Hematopoietic multipotent progenitor cell treated with erythropoietin and hydrocortisone succinate and interleukin-3 and kit ligand, for 8 days (in vitro differentiated cells): ENCODE results near the gene DCST1.

Experiments
- DNase-seq: peaks from one replicate; pipeline ENCODE4 v3.0.0-alpha.2; 2015

The DCST1 gene

DNA sequence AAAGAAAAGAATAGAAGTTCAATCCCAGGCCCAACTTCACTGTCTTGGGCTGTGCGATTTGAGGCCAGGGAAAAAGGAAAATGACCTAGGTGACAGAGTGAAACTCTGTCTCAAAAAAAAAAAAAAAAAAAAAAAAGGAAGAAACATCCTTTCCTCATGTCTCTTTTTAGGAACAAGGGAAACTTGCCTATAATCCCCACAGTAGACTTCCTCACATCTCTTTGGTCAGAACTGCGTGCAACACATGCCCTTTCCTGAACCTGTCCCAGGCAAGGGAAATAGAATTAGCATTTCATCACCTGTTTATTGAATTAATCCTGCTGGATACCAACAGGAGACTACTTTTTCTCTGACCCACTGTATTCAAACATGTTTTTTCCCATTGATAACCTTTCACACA lies 2.3 kb downstream of the DCST1 start:
- no peak for DNase-seq

DNA sequence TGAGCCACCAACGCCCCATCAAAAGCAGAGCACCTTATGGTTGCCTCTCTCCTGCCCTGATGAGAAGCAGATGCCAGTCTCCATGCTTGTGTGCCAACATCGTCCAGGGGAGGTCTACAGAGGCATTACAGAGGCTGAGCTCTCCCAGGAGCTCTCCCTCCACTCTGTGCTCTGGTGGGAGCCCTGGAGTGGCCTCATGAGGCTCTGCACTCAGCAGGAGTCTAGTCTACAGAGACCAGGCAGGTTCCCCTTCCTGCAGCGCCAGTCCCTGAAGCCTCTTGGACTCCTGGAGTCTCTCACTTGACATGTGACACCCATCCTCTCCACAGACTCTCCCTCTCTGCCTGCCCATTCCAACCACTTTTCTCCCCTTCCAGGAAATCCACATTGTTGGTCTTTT lies 3.4 kb downstream of the DCST1 start:
- no peak for DNase-seq

DNA sequence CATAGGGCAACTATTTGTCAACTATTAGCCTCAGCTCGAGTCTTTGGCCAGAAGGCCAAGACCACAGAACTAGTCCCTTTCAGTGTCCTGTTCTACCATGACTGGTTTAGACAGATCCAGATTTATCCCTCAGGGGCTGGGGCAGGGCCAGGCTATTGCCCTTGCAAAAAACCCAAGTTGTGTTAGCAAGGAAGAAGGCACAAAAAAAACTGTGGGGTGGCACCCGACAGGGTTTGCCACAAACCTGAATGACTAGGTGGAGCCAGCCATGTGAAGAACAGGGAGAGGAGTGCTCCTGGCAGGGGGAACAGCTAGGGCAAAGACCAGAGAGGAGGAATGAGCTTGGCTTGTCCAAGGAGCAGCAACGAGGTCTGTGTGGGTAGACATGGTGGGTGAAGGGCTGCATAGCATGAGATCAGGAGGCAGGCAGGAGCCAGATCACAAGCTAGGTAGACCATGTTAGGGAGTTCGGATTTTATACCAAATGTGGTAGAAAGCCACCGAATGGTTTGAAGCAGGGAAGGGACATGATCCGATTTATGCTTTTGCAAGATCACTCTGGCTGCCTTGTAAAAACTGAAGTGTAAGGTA lies 4.3 kb downstream of the DCST1 start:
- no peak for DNase-seq

DNA sequence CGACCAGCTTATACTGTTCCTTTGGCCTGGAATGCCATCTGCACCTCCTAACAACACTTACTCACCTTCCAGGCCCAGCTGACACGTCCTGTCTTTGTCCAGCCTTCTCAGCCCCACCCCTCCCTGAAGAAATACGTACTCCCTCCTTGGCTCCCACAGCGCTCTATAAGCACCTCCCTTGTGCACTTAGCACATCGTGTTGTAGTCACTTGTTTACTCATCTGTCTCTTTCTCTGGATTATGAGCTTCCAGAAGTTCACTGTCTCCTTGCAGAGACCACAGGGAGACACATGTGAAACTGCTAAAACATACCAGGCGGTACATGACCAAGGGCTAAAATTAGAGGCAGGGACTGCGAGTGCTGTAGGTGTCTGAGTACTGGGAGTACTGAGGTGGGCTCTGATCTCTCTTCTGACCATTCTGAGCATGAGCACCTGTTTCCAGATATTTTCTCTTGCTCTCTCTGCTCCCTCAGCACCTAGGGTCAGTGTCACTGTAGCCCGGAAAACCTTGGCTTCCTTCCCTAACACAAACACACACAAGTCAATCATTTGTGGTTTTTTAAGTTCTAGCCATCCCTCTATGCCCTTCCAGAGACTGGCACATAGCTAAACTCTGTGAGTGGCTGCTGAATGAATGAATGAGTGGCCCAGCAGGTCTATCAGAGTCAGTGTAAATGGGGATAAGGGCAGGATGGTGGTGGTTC lies 5.1 kb downstream of the DCST1 start:
- no peak for DNase-seq

DNA sequence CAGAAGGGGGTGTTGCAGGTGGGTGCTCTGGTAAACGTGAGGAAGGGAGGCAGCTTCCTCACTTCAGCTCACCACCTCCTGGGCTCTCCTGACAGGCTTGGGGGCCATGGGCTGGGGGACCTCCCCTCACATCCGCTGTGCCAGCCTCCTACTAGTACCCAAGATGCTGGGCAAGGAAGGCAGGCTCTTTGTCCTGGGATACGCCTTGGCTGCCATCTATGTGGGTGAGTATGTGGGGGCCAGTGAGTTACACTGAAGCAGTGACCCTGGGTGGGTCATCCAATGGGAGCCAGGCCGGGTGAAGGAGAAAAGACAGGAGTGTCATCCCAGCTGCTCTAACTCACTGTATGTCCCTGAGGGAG lies 5.7 kb downstream of the DCST1 start:
- no peak for DNase-seq

DNA sequence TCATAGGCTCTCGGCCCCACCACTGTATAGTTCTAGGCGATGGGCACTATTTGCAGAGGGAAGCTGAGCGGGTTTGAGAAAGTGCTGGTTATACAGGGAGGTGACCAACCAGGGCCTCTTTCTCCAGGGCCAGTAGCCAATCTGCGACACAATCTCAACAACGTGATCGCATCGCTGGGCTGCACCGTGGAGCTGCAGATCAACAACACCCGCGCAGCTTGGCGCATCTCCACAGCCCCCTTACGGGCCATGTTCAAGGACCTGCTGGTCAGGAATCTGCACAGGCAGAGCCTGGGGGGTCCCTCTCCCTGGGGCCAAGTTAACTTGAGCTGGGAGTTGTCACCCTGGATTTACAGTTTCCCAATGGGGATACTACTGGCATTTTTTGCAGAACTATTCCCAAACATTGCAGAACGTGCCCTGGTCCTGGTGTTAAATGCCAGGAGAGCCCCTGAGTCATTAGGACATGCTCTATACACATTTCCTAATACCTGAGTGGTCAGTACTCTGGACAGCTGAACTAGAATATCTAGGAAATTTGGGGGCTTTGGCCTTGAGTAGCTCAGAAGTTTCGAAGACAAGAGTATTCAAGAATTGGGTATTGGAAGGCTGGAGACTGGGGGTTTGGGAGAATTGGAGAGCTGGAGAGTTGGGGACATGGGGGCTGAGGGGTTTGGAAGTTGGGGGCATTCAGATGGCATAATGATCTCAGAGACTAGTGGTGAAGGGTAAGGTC lies 6.9 kb downstream of the DCST1 start:
- no peak for DNase-seq

DNA sequence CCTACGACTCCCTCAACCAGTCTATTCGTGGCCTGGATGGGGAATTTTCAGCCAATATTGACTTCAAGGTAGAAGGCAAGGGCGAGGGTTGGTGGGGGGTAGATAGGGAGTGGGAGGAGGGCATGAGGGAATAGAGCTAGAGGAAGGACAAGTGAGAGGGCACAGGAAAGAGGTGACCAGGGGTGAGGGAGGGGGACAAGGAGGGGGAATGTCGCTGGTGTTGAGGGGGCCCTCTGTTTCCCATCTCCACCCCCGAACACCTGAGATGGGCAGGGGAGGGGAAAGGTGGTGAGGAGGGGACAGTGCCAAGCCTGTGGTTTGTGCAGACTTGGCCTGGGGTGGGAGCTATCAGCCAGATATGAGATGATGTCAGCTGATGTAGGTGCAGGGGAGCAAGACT lies 9.2 kb downstream of the DCST1 start:
- no peak for DNase-seq

DNA sequence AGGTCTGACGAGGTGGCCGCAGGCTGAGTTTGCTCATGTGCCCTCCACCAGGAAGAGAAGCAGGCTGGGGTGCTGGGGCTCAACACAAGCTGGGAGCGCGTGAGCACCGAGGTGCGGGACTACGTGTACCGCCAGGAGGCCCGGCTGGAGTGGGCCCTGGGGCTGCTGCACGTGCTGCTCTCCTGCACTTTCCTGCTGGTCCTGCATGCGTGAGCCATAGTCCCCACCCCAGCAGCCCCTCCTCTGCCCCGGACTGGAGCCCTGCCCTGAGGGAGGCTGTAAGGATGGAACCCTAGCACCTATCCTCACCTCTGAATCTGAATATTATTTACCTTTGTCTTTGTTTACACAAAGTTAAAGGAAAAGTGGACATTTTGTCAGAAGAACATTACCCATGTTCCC lies 9.7 kb downstream of the DCST1 start:
- no peak for DNase-seq

DNA sequence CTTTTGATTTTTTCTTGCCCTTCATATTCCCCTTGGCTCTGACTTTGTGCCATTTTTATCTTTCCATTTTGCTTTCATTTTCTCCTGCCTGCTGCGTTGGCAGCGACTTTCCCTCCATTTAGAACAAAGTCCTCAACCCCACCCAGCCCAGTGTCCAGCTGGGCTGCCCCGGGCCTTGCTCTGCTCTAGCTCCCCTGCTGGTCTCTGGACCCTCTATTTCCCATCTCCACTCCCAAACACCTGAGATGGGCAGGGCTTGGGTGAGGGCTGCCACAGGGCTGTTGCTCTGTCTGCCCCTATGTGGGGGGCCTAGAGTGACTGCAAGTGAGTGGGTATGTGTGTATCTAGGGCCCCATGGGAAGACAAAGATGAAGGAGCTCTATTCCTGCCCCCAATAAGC lies 10.2 kb downstream of the DCST1 start:
- DNase-seq = no peak

DNA sequence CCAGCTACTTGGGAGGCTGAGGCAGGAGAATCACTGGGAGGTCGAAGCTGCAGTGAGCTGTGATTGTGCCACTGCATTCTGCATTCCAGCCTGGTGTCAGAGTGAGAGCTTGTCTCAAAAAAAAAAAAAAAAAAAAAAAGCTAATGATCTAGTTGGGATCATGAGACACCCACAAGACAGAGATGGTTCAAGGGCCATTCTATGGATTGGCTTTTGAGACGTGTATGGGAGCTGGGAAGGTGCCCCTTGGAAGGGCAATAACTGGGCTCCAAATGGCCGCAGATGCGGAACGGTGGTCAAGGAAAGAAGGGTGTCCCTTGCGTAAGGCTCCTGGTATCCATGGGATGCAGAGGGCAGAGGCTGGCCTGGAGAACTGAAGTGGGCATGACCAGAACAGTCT lies 10.7 kb downstream of the DCST1 start:
- no peak for DNase-seq

DNA sequence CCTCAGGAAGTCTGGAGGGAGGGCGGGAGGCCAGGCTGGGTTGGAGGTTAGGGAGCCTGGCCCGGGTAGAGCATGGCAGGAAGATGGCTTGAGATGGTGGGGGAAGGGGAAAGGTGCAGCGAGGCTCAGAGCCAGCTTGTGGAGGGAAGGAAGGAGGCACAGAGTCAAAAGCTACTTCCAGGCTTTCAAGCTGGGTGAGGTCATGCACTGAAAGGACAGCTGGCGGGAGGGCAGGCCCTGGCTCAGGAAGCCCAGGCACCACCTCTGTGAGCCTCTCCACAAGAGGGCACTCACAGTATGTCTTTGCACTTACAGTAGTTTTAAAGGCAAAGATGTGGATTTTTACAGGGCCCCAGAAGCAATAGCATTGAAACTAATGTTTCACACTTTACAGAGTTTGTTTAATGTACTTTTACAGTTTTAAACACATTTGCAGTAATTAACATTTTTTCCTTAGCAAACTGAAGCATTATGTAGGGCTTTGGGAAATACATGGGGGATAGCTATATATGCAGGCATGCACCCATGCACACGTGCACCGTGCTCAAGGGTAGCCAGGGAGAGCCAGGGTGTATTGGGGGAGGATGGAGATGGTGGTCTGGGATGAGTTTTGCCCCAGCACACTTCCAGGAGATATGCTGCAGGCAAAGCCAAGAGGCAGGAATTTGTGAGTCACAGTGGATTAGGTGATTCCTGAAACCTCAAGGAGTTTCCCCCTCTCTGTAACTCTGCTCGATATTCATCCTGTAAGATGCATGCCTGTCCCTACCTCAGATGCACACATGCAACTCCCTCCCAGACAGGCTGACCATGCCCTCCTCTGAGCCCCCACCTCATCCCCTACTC lies 11.4 kb downstream of the DCST1 start:
- peak; percentile 84 for DNase-seq

DNA sequence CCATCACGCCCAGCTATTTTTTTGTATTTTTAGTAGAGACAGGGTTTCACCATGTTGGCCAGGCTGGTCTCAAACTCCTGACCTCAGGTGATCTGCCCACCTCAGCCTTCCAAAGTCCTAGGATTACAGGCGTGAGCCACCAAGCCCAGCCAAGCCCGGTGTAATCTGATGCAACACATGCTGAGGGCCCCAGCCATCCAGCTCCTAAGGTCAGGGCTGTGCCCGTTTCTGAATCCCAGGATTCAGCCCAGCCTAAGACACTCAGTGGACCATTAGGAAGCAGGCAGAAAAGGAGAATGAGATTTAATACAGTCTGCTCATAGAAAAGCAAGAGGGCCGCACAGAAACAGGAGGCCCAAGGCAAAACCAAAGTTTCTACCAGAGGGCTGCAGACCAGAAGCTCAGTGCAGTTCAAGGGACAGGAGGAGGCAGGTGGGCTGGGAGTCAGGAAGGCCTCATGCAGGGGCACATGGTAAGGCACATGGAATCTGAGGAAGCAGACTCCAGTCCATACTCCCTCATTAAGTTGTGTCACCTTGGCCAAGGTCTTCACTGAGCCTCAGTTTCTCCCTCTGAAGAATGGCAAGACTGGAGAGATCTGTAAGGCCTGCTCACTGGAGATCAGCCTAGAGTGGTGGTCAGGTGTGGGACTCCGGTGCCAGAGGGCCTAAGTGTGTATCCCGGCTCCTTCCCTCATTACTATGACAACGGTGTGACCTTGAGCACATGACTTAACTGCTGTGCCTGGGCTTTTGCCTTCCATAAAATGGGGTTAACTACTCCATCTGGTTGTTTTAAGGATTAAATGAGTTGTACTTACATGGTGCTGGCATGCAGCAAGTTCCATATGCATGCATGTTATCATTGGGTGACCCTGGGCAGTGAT lies 15.1 kb downstream of the DCST1 start:
- no peak for DNase-seq

DNA sequence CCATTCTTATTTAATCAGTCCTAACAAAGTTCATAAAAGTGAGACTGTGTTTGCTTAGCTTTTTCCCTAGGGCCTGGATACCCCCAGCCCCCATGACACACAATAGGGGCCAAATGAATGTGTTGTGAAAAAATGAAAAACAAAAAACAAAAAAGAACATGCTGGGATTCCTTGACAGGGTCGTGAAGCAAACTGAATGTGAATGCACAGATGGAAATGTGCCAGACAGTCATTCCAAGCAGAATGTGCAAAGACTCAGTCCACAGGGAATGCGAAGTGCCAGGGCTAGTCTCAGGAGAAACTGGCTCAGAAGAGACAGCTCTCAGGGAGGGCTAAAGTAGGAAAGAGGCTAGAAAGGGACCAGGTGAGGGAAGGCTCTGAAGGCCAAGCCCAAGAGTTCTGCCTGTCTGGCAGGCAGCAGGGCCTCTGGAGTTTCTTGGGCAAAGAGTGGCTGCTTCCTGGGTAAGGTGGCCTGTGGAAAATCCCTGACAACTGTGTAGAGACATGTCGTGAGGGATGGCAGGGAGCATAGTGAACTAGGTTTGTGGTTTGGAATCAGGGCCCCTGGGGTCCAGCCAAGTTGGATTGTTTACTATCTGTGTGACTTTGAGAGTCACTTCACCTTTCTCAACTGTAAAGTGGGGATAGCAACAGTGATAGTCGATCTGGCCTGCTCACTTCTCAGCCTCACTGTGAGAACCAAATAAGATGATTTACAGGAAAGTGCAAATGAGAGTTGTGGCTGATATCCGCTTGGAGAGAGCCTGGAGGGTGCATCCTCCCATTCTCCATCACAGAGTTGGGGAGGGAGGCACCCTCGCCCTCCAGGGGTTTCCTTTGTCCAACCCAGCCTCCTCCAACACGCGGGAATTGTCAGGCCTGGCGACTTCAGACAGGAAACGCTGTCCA lies 16.3 kb downstream of the DCST1 start:
- DNase-seq = no peak

DNA sequence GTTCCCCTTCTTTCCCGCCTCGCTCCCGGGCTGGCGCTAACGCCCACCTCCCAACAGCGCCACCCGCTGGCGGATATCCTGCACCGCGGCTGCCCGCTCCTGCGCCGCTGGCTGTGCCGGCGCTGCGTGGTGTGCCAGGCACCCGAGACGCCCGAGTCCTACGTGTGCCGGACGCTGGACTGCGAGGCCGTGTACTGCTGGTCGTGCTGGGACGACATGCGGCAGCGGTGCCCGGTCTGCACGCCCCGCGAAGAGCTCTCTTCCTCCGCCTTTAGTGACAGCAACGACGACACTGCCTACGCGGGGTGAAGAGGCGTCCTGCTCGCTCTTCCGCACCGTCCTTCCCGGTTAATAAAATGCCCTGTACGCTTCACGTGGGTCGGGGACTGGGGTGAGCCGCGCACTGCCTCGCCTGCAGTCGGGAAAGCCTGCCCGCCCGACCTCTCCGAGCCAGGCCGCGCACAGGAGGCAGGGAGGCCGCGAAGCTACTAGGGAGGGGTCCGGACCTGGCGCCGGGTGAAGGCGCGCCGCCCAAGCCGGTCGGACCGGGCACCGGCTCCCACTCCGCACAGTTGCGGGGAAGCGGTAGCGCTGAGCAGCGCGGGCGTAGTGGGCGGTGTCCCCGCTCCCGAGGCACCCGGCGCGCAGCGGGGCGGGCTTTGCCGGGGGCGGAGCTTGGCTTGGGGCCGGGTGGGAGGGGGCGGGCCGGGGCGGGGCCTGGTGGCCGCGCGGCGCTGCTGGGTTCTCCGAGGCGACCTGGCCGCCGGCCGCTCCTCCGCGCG lies 17.1 kb downstream of the DCST1 start, which contains the start of gene ADAM15:
ADAM15 (plus strand) TSS at position 757 of the 782 bp plus-strand sequence. CDS start 71 bp downstream, outside the sequence.
- DNase-seq = peak; percentile 82

DNA sequence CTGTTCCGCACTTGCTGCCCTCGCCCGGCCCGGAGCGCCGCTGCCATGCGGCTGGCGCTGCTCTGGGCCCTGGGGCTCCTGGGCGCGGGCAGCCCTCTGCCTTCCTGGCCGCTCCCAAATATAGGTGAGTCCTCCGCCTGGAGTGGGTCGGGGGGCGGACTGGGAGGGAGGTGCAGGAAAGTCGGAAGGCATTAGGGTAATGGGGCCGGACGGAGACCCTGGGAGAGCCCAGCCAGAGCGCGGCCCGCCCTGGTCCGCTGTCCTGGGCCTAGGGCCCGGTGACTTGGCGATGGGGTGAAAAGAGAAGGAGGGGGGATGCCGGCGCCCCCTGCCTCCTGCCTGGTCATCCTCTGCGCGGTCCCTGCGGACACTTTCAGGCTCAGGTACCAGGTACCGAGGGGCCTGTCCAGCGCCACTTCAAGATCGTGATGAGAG lies 17.7 kb downstream of the DCST1 start:
- DNase-seq = no peak

DNA sequence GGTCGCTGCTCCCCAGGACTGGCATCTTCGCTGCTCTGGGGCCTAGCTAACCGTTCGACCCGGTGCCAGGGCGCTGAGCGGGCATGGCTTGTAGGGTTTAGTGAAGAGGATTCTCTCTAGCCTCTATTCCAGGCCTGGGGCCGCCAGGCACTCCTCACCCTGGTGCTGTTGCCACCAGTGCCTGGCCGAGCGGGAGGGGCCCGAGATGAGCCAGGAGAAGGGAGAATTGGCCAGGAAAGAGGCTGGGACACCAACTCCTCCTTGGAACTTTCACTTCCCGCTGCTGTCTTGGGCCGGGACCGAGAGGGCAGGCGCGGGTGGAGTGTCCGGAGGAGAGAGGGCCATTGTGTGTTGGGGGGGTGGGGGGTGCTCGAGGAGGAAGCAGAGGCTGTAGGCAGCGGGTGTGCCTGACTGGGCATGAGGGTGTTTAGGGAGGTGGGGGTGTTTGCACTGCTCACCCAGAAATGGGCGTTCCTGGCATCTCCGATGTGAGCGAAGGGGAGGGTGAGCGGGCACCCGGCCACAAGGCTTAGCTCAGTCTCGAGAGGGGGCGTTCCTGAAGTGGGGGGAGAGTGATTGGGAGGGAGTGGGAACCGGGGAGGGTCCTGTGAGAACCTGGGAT lies 18.3 kb downstream of the DCST1 start:
- peak; percentile 70 for DNase-seq

DNA sequence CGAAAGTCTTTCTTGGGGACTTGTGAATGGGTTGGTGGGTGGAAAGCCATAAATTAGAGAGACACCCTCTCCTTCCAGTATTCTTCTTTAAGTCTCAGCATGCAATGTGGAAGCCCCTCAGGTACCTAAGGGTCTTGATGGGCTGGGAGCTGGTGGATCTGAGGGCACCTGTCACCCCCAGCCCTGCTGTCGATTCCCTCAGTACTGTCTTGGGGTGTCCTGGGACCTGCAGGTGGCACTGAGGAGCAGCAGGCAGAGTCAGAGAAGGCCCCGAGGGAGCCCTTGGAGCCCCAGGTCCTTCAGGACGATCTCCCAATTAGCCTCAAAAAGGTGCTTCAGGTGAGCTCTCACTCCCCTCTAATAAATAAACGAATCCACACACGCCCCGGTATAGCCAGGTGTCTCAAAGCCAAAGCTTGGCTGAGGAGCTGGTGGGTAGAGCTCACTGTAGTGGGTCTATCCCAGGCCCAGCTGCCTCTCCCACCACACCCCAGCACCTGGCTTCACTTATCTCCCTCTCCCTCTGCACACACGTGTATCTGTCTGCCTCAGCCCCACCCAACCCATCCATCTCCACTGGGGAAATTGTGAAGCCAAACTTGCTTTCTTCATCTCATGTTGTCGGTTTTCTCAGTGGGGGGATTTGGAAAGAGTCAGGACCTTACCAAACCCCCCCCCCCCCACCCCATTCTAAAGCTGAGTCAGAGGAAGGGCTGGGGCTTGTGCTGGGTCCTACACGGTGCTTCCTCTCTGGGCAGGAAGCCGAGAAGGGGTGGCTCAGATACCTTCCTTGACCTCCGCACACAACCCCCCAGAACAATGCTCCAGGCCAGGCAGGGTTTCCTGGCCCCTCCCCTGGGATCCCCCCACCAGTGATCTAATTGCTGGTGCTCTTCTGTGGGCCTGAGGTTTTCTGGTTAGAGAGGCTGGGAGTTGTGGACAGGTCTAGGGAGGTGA lies 19.1 kb downstream of the DCST1 start:
- peak; percentile 48 for DNase-seq

DNA sequence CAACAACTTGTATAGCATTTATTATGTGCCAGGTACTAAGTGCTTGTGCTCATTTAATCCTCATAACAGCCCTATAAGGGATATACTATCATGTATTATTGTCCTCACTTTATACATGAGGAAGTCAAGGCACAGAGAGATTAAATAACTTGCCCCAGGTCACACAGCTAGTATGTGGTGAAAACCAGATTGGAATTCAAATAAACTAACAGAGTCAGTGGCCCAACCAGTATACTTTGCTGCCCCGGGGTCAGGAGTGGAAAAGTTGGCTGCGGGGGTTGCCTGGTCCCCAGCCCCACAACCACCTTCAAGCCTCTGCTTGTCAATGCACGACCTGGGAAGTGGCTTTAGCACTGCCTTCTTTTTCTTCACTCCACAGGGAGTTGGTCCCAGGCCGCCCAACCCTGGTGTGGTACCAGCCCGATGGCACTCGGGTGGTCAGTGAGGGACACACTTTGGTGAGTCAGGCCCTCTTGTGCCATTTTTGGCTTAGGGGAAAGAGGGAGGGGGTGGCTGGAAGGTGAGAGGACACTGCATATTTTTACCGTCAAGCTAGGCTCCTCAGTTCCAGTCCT lies 20.0 kb downstream of the DCST1 start:
- no peak for DNase-seq
